ENCODE measurements around the gene TSPAN9. TPM values are rescaled to one million over a fixed set of nuclear protein-coding genes. Genes with fewer than 3 reads are reported as not detected.
A peak's percentile ranks its signal among the peaks of the same experiment; 100 is the strongest.

TSPAN9 gene
- total RNA-seq, 1 donor from 2014 or later, result 5.0 TPM

- DNase-seq (ENCODE audit: low read depth), result no peak
- Histone ChIP-seq H3K4me3 (ENCODE audit: low read depth, low read length) (no peak overlapping the region), H3K36me3 (ENCODE audit: control insufficient read depth, insufficient read depth, low read length) (no peaks in the 10 kb centered on the region), H3K27me3 (ENCODE audit: control insufficient read depth, insufficient read depth, low read length) (peaks cover 2% of the 10 kb centered on the region)
- TF ChIP-seq CTCF (IDR thresholded peaks at IDR 0.05; ENCODE audit: insufficient read depth, low read length, severe bottlenecking), result no peak
- FAIRE-seq, result no peak
These were observed 233.3 kb downstream of the TSPAN9 start for GRCh38 chr12:3310271-3311026.

- no peaks in the 10 kb centered on the region for H3K36me3 ChIP-seq (ENCODE audit: control insufficient read depth, insufficient read depth, low read length)
- no peak for TF ChIP-seq CTCF (IDR thresholded peaks at IDR 0.05; ENCODE audit: insufficient read depth, low read length, severe bottlenecking)
- FAIRE-seq, result peak; percentile 70
- peaks cover 2% of the 10 kb centered on the region for H3K27me3 ChIP-seq (ENCODE audit: control insufficient read depth, insufficient read depth, low read length)
- no peak overlapping the region for H3K4me3 ChIP-seq (ENCODE audit: low read depth, low read length)
- DNase-seq (ENCODE audit: low read depth), result peak; percentile 87
These were observed 233.8 kb downstream of the TSPAN9 start for GRCh38 chr12:3311027-3311402.

- H3K4me3 ChIP-seq (ENCODE audit: low read depth, low read length), result no peak overlapping the region
- H3K27me3 ChIP-seq (ENCODE audit: control insufficient read depth, insufficient read depth, low read length), result peaks cover 2% of the 10 kb centered on the region
- FAIRE-seq (no peak), DNase-seq (ENCODE audit: low read depth) (no peak)
- H3K36me3 ChIP-seq (ENCODE audit: control insufficient read depth, insufficient read depth, low read length), result no peaks in the 10 kb centered on the region
- no peak for TF ChIP-seq CTCF (IDR thresholded peaks at IDR 0.05; ENCODE audit: insufficient read depth, low read length, severe bottlenecking)
These were observed 234.4 kb downstream of the TSPAN9 start for GRCh38 chr12:3311491-3312103.

- FAIRE-seq, result peak; percentile 72
- Histone ChIP-seq H3K27me3 (ENCODE audit: control insufficient read depth, insufficient read depth, low read length) (peaks cover 2% of the 10 kb centered on the region), H3K4me3 (ENCODE audit: low read depth, low read length) (no peak overlapping the region), H3K36me3 (ENCODE audit: control insufficient read depth, insufficient read depth, low read length) (no peaks in the 10 kb centered on the region)
- peak; percentile 68 for DNase-seq (ENCODE audit: low read depth)
- no peak for TF ChIP-seq CTCF (IDR thresholded peaks at IDR 0.05; ENCODE audit: insufficient read depth, low read length, severe bottlenecking)
These were observed 235.9 kb downstream of the TSPAN9 start for GRCh38 chr12:3313066-3313465.

- no peak overlapping the region for H3K4me3 ChIP-seq (ENCODE audit: low read depth, low read length)
- peak; percentile 23 for FAIRE-seq
- no peak for DNase-seq (ENCODE audit: low read depth)
- H3K36me3 ChIP-seq (ENCODE audit: control insufficient read depth, insufficient read depth, low read length), result no peaks in the 10 kb centered on the region
- TF ChIP-seq CTCF (IDR thresholded peaks at IDR 0.05; ENCODE audit: insufficient read depth, low read length, severe bottlenecking), result peak; percentile 34
- H3K27me3 ChIP-seq (ENCODE audit: control insufficient read depth, insufficient read depth, low read length), result peaks cover 5% of the 10 kb centered on the region
These were observed 236.8 kb downstream of the TSPAN9 start for GRCh38 chr12:3313675-3314663.
